Neutrophil (primary cell): ENCODE measurements around the gene RPTOR.

ENCODE experiments used
- H3K27ac ChIP-seq: fragments of 200-600 bp; sonication (generic); 2 replicates; pipeline ENCODE4 v1.5.1; 2016; ENCODE audit warnings: mild to moderate bottlenecking, moderate library complexity
- H3K27me3 ChIP-seq: fragments of 200-600 bp; sonication (generic); 2 replicates; pipeline ENCODE4 v1.6.0; 2016; ENCODE audit warnings: mild to moderate bottlenecking
- H3K36me3 ChIP-seq: fragments of 200-600 bp; sonication (generic); 2 replicates; pipeline ENCODE4 v1.5.1; 2017
- H3K4me1 ChIP-seq, 2 experiments: fragments of 200-600 bp in 1 of 2; sonication (generic) in 1 of 2; 1 replicate in 1 of 2; 2 replicates in 1 of 2; pipeline versions ENCODE4 v1.5.1 to v1.6.1; 2013 to 2016; ENCODE audit warnings: low read depth in 1 of 2, low read length in 1 of 2, mild to moderate bottlenecking in 1 of 2, moderate library complexity in 1 of 2; ENCODE audit not compliant: control insufficient read depth in 1 of 2, insufficient read depth in 1 of 2
- H3K4me3 ChIP-seq, 2 experiments: fragments of 200-600 bp in 1 of 2; sonication (generic) in 1 of 2; 1 replicate in 1 of 2; 2 replicates in 1 of 2; pipeline ENCODE4 v1.5.1; 2013 to 2016; ENCODE audit warnings: low read depth in 1 of 2, low read length in 1 of 2, mild to moderate bottlenecking in 1 of 2, moderate library complexity in 1 of 2
- H3K9me3 ChIP-seq: fragments of 200-600 bp; sonication (generic); 2 replicates; pipeline ENCODE4 v1.5.1; 2016
- CTCF ChIP-seq: fragments of 200-600 bp; sonication (generic); IDR thresholded peaks from 2 replicates; pipeline ENCODE4 v1.5.1; 2016; ENCODE audit warnings: antibody characterized with exemption

Gene RPTOR

GRCh38 chr17:80943346-80944145, 398.9 kb downstream of the RPTOR start:
- Histone ChIP-seq H3K27me3 (no peaks in the 10 kb centered on the region), H3K9me3 (no peaks in the 10 kb centered on the region), H3K27ac (no peak overlapping the region), H3K4me1 (peaks cover 0 to 22% of the 10 kb centered on the region in 2 experiments), H3K36me3 (peaks cover 19% of the 10 kb centered on the region), H3K4me3 (no peak overlapping the region)
- TF ChIP-seq CTCF, result no peak

GRCh38 chr17:80944326-80944725, 399.7 kb downstream of the RPTOR start:
- no peaks in the 10 kb centered on the region for H3K27me3 ChIP-seq
- no peak overlapping the region for H3K27ac ChIP-seq
- peaks cover 0 to 16% of the 10 kb centered on the region in 2 experiments for H3K4me1 ChIP-seq
- H3K9me3 ChIP-seq, result no peaks in the 10 kb centered on the region
- TF ChIP-seq CTCF, result no peak
- H3K36me3 ChIP-seq, result peaks cover 22% of the 10 kb centered on the region
- H3K4me3 ChIP-seq, result no peak overlapping the region

- peaks cover 0 to 6% of the 10 kb centered on the region in 2 experiments for H3K4me1 ChIP-seq
- no peaks in the 10 kb centered on the region for H3K9me3 ChIP-seq
- H3K4me3 ChIP-seq, result no peak overlapping the region
- no peak overlapping the region for H3K27ac ChIP-seq
- TF ChIP-seq CTCF, result no peak
- H3K36me3 ChIP-seq, result peaks cover 31% of the 10 kb centered on the region
- no peaks in the 10 kb centered on the region for H3K27me3 ChIP-seq
These were observed 401.1 kb downstream of the RPTOR start for GRCh38 chr17:80945736-80946135.

- no peaks in the 10 kb centered on the region for H3K9me3 ChIP-seq
- H3K4me1 ChIP-seq, result no peaks in the 10 kb centered on the region
- no peak overlapping the region for H3K4me3 ChIP-seq
- H3K36me3 ChIP-seq, result peaks cover 35% of the 10 kb centered on the region
- no peak overlapping the region for H3K27ac ChIP-seq
- no peaks in the 10 kb centered on the region for H3K27me3 ChIP-seq
- no peak for TF ChIP-seq CTCF
These were observed 401.8 kb downstream of the RPTOR start for GRCh38 chr17:80946449-80946848.

GRCh38 chr17:80947200-80947940, 402.7 kb downstream of the RPTOR start:
- Histone ChIP-seq H3K4me3 (no peak overlapping the region), H3K36me3 (peaks cover 41% of the 10 kb centered on the region), H3K9me3 (no peaks in the 10 kb centered on the region), H3K27ac (no peak overlapping the region), H3K27me3 (no peaks in the 10 kb centered on the region), H3K4me1 (no peaks in the 10 kb centered on the region)
- TF ChIP-seq CTCF, result no peak
